A549 (cell line): ENCODE data around the gene SGO2. TPM values are rescaled to one million over a fixed set of nuclear protein-coding genes. Genes with fewer than 3 reads are reported as not detected.

ENCODE experiments used
- ATAC-seq, 2 experiments: fragments of 200-7000 bp in 1 of 2; fragments of >200 bp in 1 of 2; cut with Nextera tagmentation in 1 of 2; cut with Tn5 transposase in 1 of 2; 3 replicates each; pipeline versions ENCODE4 v1.8.0 to v1.9.1; 2018 to 2020; ENCODE audit warnings: mild to moderate bottlenecking in 1 of 2, moderate library complexity in 1 of 2
- CTCF ChIA-PET: fragments of 300-600 bp; sonication (Branson Sonifier 250); formaldehyde crosslinking; extraction: SDS; loops from one replicate; lab custom pipeline; 2021; ENCODE audit warnings: antibody characterized with exemption, inconsistent platforms; lab: Yijun Ruan, JAX
- POLR2A ChIA-PET: fragments of 350-600 bp; formaldehyde crosslinking; extraction: SDS; loops from one replicate; lab custom pipeline; 2021; ENCODE audit warnings: antibody characterized with exemption, inconsistent platforms; lab: Yijun Ruan, JAX
- DNase-seq, 2 experiments: peaks; one replicate each; pipeline versions ENCODE4 v3.0.0 to v3.0.0-alpha.2; 2011 to 2016; ENCODE audit warnings: low read depth in 1 of 2, low spot score in 1 of 2
- FAIRE-seq: peaks from 2 replicates; lab custom pipeline; 2011; peaks lifted over from hg19 to GRCh38; lab: Jason Lieb, UNC
- H3K27ac ChIP-seq, 2 experiments: fragments of >200 bp; sonication (Bioruptor Twin); formaldehyde crosslinking; 3 replicates each; pipeline ENCODE4 v1.5.1; 2016 to 2017
- H3K4me1 ChIP-seq: fragments of >200 bp; sonication (Bioruptor Twin); formaldehyde crosslinking; 3 replicates; pipeline ENCODE4 v1.6.1; 2016
- H3K4me2 ChIP-seq: fragments of >200 bp; sonication (Bioruptor Twin); formaldehyde crosslinking; 3 replicates; pipeline ENCODE4 v1.6.1; 2016
- H3K4me3 ChIP-seq: fragments of >200 bp; sonication (Bioruptor Twin); formaldehyde crosslinking; 3 replicates; pipeline ENCODE4 v1.5.1; 2016
- H3K9me3 ChIP-seq: fragments of >200 bp; sonication (Bioruptor Twin); formaldehyde crosslinking; 3 replicates; pipeline ENCODE4 v1.6.1; 2016
- CBX2 ChIP-seq: fragments of 200-600 bp; sonication (generic); IDR thresholded peaks from 2 replicates; pipeline ENCODE4 v1.6.1; 2016; ENCODE audit warnings: low read depth, mild to moderate bottlenecking, borderline replicate concordance
- CHD4 ChIP-seq: fragments of 200-600 bp; sonication (generic); IDR thresholded peaks from 2 replicates; pipeline ENCODE4 v1.6.1; 2016; ENCODE audit warnings: antibody characterized with exemption, mild to moderate bottlenecking, borderline replicate concordance
- EHMT2 ChIP-seq: fragments of 200-600 bp; sonication (generic); IDR thresholded peaks from 2 replicates; pipeline ENCODE4 v1.6.1; 2016; ENCODE audit warnings: antibody characterized with exemption, low read depth, mild to moderate bottlenecking, moderate library complexity
- ESRRA ChIP-seq: fragments of 150-350 bp; IDR thresholded peaks from 2 replicates; pipeline ENCODE4 v1.6.1; 2014; ENCODE audit warnings: mild to moderate bottlenecking, low read length, borderline replicate concordance
- FOXS1 ChIP-seq: fragments of 250-450 bp; sonication (Bioruptor Pico); IDR thresholded peaks from 2 replicates; pipeline ENCODE4 v1.5.0; 2020; ENCODE audit warnings: mild to moderate bottlenecking, moderate library complexity
- GATA3 ChIP-seq: IDR thresholded peaks from 2 replicates; pipeline ENCODE4 v1.6.1; 2012; ENCODE audit warnings: borderline replicate concordance
- HDAC2 ChIP-seq: fragments of 200-600 bp; sonication (generic); IDR thresholded peaks from 2 replicates; pipeline ENCODE4 v1.6.1; 2016
- HEYL ChIP-seq: fragments of 250-450 bp; sonication (Bioruptor Pico); IDR thresholded peaks from 2 replicates; pipeline ENCODE4 v1.8.0; 2021; ENCODE audit warnings: mild to moderate bottlenecking, moderate library complexity
- HOXA7 ChIP-seq: fragments of 250-450 bp; sonication (Bioruptor Pico); IDR thresholded peaks from 2 replicates; pipeline ENCODE4 v1.5.0; 2020; ENCODE audit warnings: mild to moderate bottlenecking, moderate library complexity
- HOXB5 ChIP-seq: fragments of 250-450 bp; sonication (Bioruptor Pico); IDR thresholded peaks from 2 replicates; pipeline ENCODE4 v1.5.0; 2020; ENCODE audit warnings: mild to moderate bottlenecking, moderate library complexity
- NPAS2 ChIP-seq: fragments of 250-450 bp; sonication (Bioruptor Pico); IDR thresholded peaks from 2 replicates; pipeline ENCODE4 v1.8.0; 2022; ENCODE audit warnings: mild to moderate bottlenecking, moderate library complexity, borderline replicate concordance
- POLR2AphosphoS2 ChIP-seq: conservative IDR thresholded peaks from 2 replicates; pipeline ENCODE4 v1.6.1; 2012; ENCODE audit warnings: low read length, improper control_type of control experiment, inconsistent platforms
- RAD21 ChIP-seq, 2 experiments: fragments of >200 bp in 1 of 2; sonication (Bioruptor Twin) in 1 of 2; formaldehyde crosslinking in 1 of 2; IDR thresholded peaks in 1 of 2; conservative IDR thresholded peaks in 1 of 2; 2 replicates in 1 of 2; 3 replicates in 1 of 2; pipeline ENCODE4 v1.6.1; 2012 to 2018; ENCODE audit warnings: inconsistent platforms in 1 of 2
- RFX5 ChIP-seq: fragments of 450-650 bp; IDR thresholded peaks from 2 replicates; pipeline ENCODE4 v1.7.1; 2014; ENCODE audit warnings: antibody characterized with exemption, mild to moderate bottlenecking, moderate library complexity
- TFCP2L1 ChIP-seq: fragments of 250-450 bp; sonication (Bioruptor Pico); IDR thresholded peaks from 2 replicates; pipeline ENCODE4 v1.5.0; 2021; ENCODE audit warnings: mild to moderate bottlenecking
- TP53 ChIP-seq: fragments of 250-450 bp; sonication (Bioruptor Pico); IDR thresholded peaks from 2 replicates; pipeline ENCODE4 v1.5.0; 2021; ENCODE audit warnings: mild to moderate bottlenecking, moderate library complexity
- ZFP36 ChIP-seq: fragments of 450-650 bp; IDR thresholded peaks from 2 replicates; pipeline ENCODE4 v1.6.1; 2014; ENCODE audit warnings: borderline replicate concordance; ENCODE audit not compliant: partially characterized antibody
- WGBS: methylation state at CpG from one replicate; pipeline ENCODE4 v1.1.6; 2017; ENCODE audit errors: missing lambda C conversion rate; 5-methylcytosine and 5-hydroxymethylcytosine counted together
- polyA plus RNA-seq, 4 experiments: library from polyadenylated mRNA; depleted of rRNA in 3 of 4; stranded (reverse); fragments of >200 nt; fragmentation: RNase III in 1 of 4; extraction: RNeasy Plus Mini Kit Qiagen cat#74134 plus additional on column Dnase treatment in 1 of 4; gene quantifications; 2 replicates in 3 of 4; 3 replicates in 1 of 4; pipeline ENCODE4 v1.2.3, GENCODE V29; 2011 to 2017
- TF ChIP-seq, protein P1 (sequence below): IDR thresholded peaks from 2 replicates; pipeline ENCODE4 v1.6.1; 2012; ENCODE audit warnings: low read depth, borderline replicate concordance

Gene SGO2
- polyA plus RNA-seq, 2 of the 4 experiments (the other 2 are of a cell fraction), result 14.4 to 26.2 TPM

DNA sequence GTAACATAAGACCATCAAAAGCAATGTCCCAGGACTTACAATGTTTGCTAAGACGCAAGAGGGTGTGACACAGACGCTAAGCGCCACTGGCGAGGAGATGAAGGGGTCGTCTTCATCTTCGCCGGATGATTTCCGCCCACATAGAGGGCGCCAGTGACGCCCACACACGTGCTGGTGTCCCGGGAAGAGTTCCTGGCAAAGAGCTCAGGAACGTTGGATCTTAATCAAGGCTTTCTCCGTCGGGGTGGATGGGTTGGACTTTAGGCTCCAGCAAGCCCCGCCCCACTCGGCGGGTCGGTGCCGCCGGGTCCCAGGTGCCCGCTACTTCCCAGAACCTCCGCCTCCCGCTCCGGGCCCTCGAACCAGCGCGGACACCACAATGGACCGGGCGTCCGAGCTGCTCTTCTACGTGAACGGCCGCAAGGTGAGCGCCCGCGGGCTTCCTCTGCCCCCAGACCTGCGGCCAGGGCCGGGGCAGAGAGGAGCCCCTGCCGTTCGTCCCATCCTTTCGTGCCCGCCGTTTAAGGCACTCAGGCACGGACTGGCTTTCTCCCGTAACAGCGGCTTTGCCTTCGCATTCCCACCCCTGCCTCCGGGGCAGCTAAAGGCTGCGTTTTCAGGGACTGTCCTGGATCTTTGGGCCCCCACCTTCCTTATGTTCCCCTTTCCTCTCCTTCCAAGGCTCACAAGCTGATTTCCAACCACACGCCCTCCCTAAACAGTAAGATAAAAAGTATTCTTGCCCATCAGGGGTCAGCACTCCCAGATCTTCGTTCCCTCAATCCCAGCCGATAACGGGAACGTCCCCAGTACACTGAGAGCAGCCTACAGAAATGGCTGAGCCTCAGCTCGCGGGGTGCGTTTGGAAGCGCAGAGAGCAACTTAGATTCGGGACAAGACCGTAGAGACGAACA is 60.0 kb downstream of the SGO2 start, which contains the start of gene AOX1:
TSS of gene AOX1 (plus strand) at position 285 of the 914 bp plus-strand sequence. CDS start at position 380, 95 bp downstream.
- Histone ChIP-seq H3K4me3 (no peak within 1 kb of the TSS), H3K4me1 (peaks cover 10% of the 10 kb centered on the region; the same call in 1 of the 3 replicates), H3K9me3 (no peaks in the 10 kb centered on the region), H3K4me2 (no peak within 1 kb of the TSS), H3K27ac (no peak within 1 kb of the TSS)
- FAIRE-seq (no peak), DNase-seq (no peak), ATAC-seq (peak in 1 of 2 experiments; percentile 35; a peak in 3 of 6 replicates)
- TF ChIP-seq FOXS1 (CRISPR knock-in tag), result no peak
- POLR2A ChIA-PET, result no interaction called here
- CTCF ChIA-PET, result interaction anchor here (0.9 to 3.5 kb wide), 5 partner anchors 12 to 117 kb away, joined by 3 to 10 read pairs (median 3); no protein-coding TSS in a partner anchor
- WGBS, result 78% methylated on average over 61 of the region's 62 CpGs

DNA sequence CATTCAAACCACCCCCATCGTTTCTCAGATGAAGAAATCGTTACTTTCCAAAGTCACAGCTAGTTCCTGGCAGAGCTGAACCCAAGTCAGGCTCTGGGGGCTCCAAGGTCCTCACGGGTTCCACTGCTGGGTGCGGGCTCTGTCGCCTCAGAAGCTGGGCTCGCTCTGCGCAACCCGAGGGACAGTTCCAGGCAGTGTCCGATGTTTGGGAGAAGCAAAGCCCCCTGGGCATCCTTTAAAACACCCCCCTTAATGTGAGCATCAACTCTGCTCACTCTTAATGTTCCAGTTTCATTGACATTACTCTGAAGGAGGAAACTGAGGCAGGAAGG is 60.6 kb downstream of the SGO2 start:
- Histone ChIP-seq H3K9me3 (no peaks in the 10 kb centered on the region), H3K4me2 (no peak overlapping the region), H3K4me1 (peaks cover 13% of the 10 kb centered on the region; the same call in 2 of the 3 replicates), H3K27ac (no peak overlapping the region), H3K4me3 (no peak overlapping the region)
- ChIA-PET CTCF (interaction anchor here (1.0 to 3.5 kb wide), 3 partner anchors 11 to 117 kb away, joined by 3 to 10 read pairs (median 4); no protein-coding TSS in a partner anchor), POLR2A (no interaction called here)
- FAIRE-seq (no peak), DNase-seq (no peak), ATAC-seq (no peak)
- no peak for TF ChIP-seq ESRRA
- no peak for TF ChIP-seq HOXB5 (CRISPR knock-in tag)
- no peak for TF ChIP-seq HEYL (CRISPR knock-in tag)
- no peak for TF ChIP-seq EHMT2
- TF ChIP-seq HOXA7 (CRISPR knock-in tag), result no peak
- TF ChIP-seq, protein P1, sequence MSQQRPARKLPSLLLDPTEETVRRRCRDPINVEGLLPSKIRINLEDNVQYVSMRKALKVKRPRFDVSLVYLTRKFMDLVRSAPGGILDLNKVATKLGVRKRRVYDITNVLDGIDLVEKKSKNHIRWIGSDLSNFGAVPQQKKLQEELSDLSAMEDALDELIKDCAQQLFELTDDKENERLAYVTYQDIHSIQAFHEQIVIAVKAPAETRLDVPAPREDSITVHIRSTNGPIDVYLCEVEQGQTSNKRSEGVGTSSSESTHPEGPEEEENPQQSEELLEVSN, result no peak
- TF ChIP-seq TFCP2L1 (CRISPR knock-in tag), result no peak
- no peak for TF ChIP-seq TP53 (CRISPR knock-in tag)
- TF ChIP-seq NPAS2 (CRISPR knock-in tag), result no peak
- 91% methylated on average over 7 of the region's 9 CpGs for WGBS

DNA sequence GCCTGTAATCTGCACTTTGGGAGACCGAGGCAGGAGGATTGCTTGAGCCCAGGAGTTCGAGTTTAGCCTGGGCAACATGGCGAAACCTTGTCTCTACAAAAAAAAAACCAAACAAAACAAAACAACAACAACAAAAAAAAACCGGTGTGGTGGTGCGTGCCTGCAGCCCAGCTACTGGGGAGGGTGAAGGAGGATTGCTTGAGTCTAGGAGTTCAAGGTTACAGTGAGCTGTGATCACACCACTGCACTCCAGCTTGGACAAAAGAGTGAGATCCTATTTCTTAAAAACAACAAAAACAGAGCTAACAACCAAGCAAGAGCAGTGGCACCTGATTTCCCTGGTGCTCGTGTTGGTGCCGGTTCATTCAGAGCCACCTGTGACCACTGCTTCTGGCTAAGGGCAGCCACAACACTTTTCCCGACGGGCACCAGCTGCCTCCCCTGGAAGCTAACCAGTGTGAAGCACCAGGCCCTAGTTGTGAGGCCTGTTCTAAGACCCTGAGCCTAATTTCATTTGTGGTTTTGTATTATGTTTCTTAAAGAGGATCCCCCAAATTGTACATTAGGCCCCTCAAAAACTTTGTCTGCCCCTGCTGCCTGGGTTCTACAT is 61.1 kb downstream of the SGO2 start:
- FAIRE-seq (no peak), DNase-seq (no peak), ATAC-seq (peak in 1 of 2 experiments; percentile 30; a peak in 1 of 6 replicates)
- H3K4me3 ChIP-seq, result no peak overlapping the region
- TF ChIP-seq POLR2AphosphoS2 (no peak), HDAC2 (no peak), CBX2 (no peak), RFX5 (no peak), GATA3 (no peak), RAD21 (conservative IDR thresholded peaks at IDR 0.05 in 1 of 2, IDR thresholded peaks at IDR 0.05 in 1 of 2) (no peak), CHD4 (no peak), ZFP36 (no peak)
- H3K4me1 ChIP-seq, result peaks cover 16% of the 10 kb centered on the region; the same call in 2 of the 3 replicates
- H3K4me2 ChIP-seq, result no peak overlapping the region
- WGBS, result 84% methylated on average over 9 of the region's 9 CpGs
- CTCF ChIA-PET, result interaction anchor here (0.7 to 3.5 kb wide), 4 partner anchors 11 to 116 kb away, joined by 3 to 10 read pairs (median 4); no protein-coding TSS in a partner anchor
- H3K27ac ChIP-seq, result no peak overlapping the region
- POLR2A ChIA-PET, result no interaction called here
- no peaks in the 10 kb centered on the region for H3K9me3 ChIP-seq
